Measurements from ENCODE around the gene FAM229B. TPM values are rescaled to one million over a fixed set of nuclear protein-coding genes. Genes with fewer than 3 reads are reported as not detected.

FAM229B gene
- total and polyA plus RNA-seq, 2 donors (not counting 3 experiments of a cell fraction or from before 2014, with no cell fraction given), result 9.1 to 10.6 TPM

DNA sequence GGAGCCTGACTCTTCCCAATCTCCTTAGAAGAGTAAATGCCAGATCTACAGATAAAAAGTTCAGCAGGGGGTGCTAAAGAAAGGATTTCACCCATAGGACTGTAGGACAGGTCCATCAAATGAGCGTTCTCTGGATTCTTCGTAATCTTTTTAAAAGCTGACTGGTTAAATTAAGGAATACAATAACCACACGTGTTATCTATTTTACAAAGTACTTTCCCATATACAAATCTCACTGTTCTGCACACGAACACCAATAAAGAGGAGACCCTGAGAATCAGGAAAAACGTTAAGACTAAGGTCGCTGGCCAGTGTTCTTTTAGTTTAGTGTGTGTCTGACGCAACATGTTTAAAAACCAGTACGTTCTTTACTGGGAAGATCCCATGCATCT lies 651 bp upstream of the FAM229B start:
- TSS peak; percentile 51 for BruUV-seq (replicated peaks)
- peaks cover 8% of the 10 kb centered on the region for H3K4me1 ChIP-seq (ENCODE audit: control insufficient read depth, extremely low read depth, insufficient read depth, low read length)
- no peaks in the 10 kb centered on the region for H3K36me3 ChIP-seq (ENCODE audit: control insufficient read depth in 2 of 2, extremely low read depth in 1 of 2, insufficient read depth in 2 of 2, low read length in 2 of 2)
- dilution Hi-C loops (cut with MboI; ENCODE audit: extremely low pct_ligation_motif_present, low sequenced_read_pairs) (no loop called here), intact Hi-C loops (cut with micrococcal nuclease) (loop anchor here (1.0 to 5.0 kb wide), 2 partner anchors 244 to 286 kb away; no protein-coding TSS in a partner anchor)
- POLR2A ChIA-PET, result no interaction called here
- H3K9ac ChIP-seq (replicated peaks; ENCODE audit: extremely low read depth, insufficient read depth, low read length), result peak overlapping the region; percentile 79
- peak; percentile 62 for FAIRE-seq
- H3K27ac ChIP-seq (ENCODE audit: insufficient read depth, low read depth, low read length), result peak overlapping the region; percentile 46
- H3K9me1 ChIP-seq (replicated peaks; ENCODE audit: control insufficient read depth, extremely low read depth, insufficient read depth, low read length), result no peaks in the 10 kb centered on the region
- TF ChIP-seq GATA2 (IDR thresholded peaks at IDR 0.05; ENCODE audit: insufficient read depth, insufficient read length, low read depth, low read length) (peak; percentile 64), JUN (IDR thresholded peaks at IDR 0.05; ENCODE audit: borderline replicate concordance, insufficient read depth, insufficient read length, low read depth) (no peak)
- TF ChIP-seq, protein P1, sequence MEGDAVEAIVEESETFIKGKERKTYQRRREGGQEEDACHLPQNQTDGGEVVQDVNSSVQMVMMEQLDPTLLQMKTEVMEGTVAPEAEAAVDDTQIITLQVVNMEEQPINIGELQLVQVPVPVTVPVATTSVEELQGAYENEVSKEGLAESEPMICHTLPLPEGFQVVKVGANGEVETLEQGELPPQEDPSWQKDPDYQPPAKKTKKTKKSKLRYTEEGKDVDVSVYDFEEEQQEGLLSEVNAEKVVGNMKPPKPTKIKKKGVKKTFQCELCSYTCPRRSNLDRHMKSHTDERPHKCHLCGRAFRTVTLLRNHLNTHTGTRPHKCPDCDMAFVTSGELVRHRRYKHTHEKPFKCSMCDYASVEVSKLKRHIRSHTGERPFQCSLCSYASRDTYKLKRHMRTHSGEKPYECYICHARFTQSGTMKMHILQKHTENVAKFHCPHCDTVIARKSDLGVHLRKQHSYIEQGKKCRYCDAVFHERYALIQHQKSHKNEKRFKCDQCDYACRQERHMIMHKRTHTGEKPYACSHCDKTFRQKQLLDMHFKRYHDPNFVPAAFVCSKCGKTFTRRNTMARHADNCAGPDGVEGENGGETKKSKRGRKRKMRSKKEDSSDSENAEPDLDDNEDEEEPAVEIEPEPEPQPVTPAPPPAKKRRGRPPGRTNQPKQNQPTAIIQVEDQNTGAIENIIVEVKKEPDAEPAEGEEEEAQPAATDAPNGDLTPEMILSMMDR (IDR thresholded peaks at IDR 0.05; ENCODE audit: extremely low read depth in 1 of 2, insufficient read depth in 1 of 2, low read depth in 1 of 2, low read length in 2 of 2), result peak in 1 of 2 donors; percentile 6
- CTCF ChIA-PET, result interaction anchor here (1.0 to 2.3 kb wide), 9 partner anchors 10 to 1823 kb away, joined by 3 to 12 read pairs (median 3); no protein-coding TSS in a partner anchor
- no peaks in the 10 kb centered on the region for H4K20me1 ChIP-seq (replicated peaks; ENCODE audit: control insufficient read depth, extremely low read depth, insufficient read depth, low read length)
- peaks cover 1% of the 10 kb centered on the region for H3K79me2 ChIP-seq (ENCODE audit: control insufficient read depth, insufficient read depth, low read length)
- peak overlapping the region; percentile 94 for H2AFZ ChIP-seq (ENCODE audit: low read depth, low read length)
- peak; percentile 74 for DNase-seq (ENCODE audit: low read depth, low spot score)
- H3K9me3 ChIP-seq (replicated peaks; ENCODE audit: control insufficient read depth, insufficient read depth, low read length), result no peaks in the 10 kb centered on the region
- H3K27me3 ChIP-seq (ENCODE audit: control insufficient read depth in 2 of 2, insufficient read depth in 2 of 2, low read length in 2 of 2), result no peaks in the 10 kb centered on the region
- peak overlapping the region; percentile 96 for H3K4me2 ChIP-seq (ENCODE audit: insufficient read depth, low read length)
- peak overlapping the region; percentile 78 to 97 (median 78) for H3K4me3 ChIP-seq (replicated peaks in 1 of 3; ENCODE audit: insufficient read depth in 1 of 3, low read depth in 1 of 3, low read length in 3 of 3)

DNA sequence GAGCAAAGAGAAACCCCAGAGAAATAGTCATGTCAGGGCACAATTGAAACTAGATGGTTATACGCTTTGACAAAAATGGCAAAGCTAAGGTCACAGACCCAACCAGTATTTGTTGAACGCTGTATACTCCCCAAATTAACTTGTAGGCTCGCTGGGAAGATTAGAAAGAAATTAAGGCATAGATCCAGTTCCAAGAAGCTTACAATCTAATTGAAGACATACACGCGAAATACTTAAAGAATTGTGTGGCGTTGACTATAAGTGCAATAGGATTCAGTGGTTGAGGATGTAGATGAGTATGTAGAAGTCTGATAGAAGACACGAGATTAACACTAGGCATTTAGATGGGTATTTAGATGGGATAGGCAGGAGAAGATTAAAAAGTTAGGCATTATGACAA lies 525 bp downstream of the FAM229B start:
- H3K9me3 ChIP-seq (replicated peaks; ENCODE audit: control insufficient read depth, insufficient read depth, low read length), result no peaks in the 10 kb centered on the region
- no peaks in the 10 kb centered on the region for H3K9me1 ChIP-seq (replicated peaks; ENCODE audit: control insufficient read depth, extremely low read depth, insufficient read depth, low read length)
- FAIRE-seq (no peak), DNase-seq (ENCODE audit: low read depth, low spot score) (no peak)
- H3K79me2 ChIP-seq (ENCODE audit: control insufficient read depth, insufficient read depth, low read length), result peaks cover 1% of the 10 kb centered on the region
- H3K4me1 ChIP-seq (ENCODE audit: control insufficient read depth, extremely low read depth, insufficient read depth, low read length), result peaks cover 8% of the 10 kb centered on the region
- TSS peak; percentile 91 for BruUV-seq (replicated peaks)
- peak overlapping the region; percentile 79 for H3K9ac ChIP-seq (replicated peaks; ENCODE audit: extremely low read depth, insufficient read depth, low read length)
- intact Hi-C loops (cut with micrococcal nuclease), result loop anchor here (1.0 to 5.0 kb wide), 2 partner anchors 242 to 284 kb away; no protein-coding TSS in a partner anchor
- H3K4me2 ChIP-seq (ENCODE audit: insufficient read depth, low read length), result peak overlapping the region; percentile 88
- H4K20me1 ChIP-seq (replicated peaks; ENCODE audit: control insufficient read depth, extremely low read depth, insufficient read depth, low read length), result no peaks in the 10 kb centered on the region
- ChIA-PET CTCF (interaction anchor here (0.7 to 2.3 kb wide), 7 partner anchors 13 to 1848 kb away, joined by 3 to 12 read pairs (median 3); no protein-coding TSS in a partner anchor), POLR2A (no interaction called here)
- TF ChIP-seq, protein P1 (IDR thresholded peaks at IDR 0.05; ENCODE audit: extremely low read depth in 1 of 2, insufficient read depth in 1 of 2, low read depth in 1 of 2, low read length in 2 of 2), result no peak
- TF ChIP-seq MAX (IDR thresholded peaks at IDR 0.05; ENCODE audit: insufficient read depth, insufficient read length), result no peak
- TF ChIP-seq MYC (IDR thresholded peaks at IDR 0.05; ENCODE audit: low read depth, low read length), result no peak
- TF ChIP-seq GATA2 (IDR thresholded peaks at IDR 0.05; ENCODE audit: insufficient read depth, insufficient read length, low read depth, low read length), result no peak
- TF ChIP-seq FOS (IDR thresholded peaks at IDR 0.05; ENCODE audit: borderline replicate concordance, insufficient read depth, low read length), result no peak
- dilution Hi-C loops (cut with MboI; ENCODE audit: extremely low pct_ligation_motif_present, low sequenced_read_pairs), result no loop called here
- H3K4me3 ChIP-seq (replicated peaks in 1 of 3; ENCODE audit: insufficient read depth in 1 of 3, low read depth in 1 of 3, low read length in 3 of 3), result peak overlapping the region; percentile 53 to 97 (median 78)
- peak overlapping the region; percentile 88 for H2AFZ ChIP-seq (ENCODE audit: low read depth, low read length)
- no peaks in the 10 kb centered on the region for H3K27me3 ChIP-seq (ENCODE audit: control insufficient read depth in 2 of 2, insufficient read depth in 2 of 2, low read length in 2 of 2)
- H3K27ac ChIP-seq (ENCODE audit: insufficient read depth, low read depth, low read length), result peak overlapping the region; percentile 49
- no peaks in the 10 kb centered on the region for H3K36me3 ChIP-seq (ENCODE audit: control insufficient read depth in 2 of 2, extremely low read depth in 1 of 2, insufficient read depth in 2 of 2, low read length in 2 of 2)
